Small intestine (tissue), 7 donors: ENCODE data around the gene NDUFB7. TPM values are rescaled to one million over a fixed set of nuclear protein-coding genes. Genes with fewer than 3 reads are reported as not detected.
A peak's percentile ranks its signal among the peaks of the same experiment; 100 is the strongest.

Experiments
- DNase-seq, 2 donors: peaks; one replicate each; pipeline versions ENCODE4 v3.0.0 to v3.0.0-alpha.2; 2013
- FAIRE-seq: peaks from 2 replicates; lab custom pipeline; 2012; peaks lifted over from hg19 to GRCh38; lab: Jason Lieb, UNC
- H3K27ac ChIP-seq, 3 donors: one replicate each; pipeline ENCODE4 v1.5.1; 2013; ENCODE audit warnings: low read length in 2 of 3, mild to moderate bottlenecking in 2 of 3, control low read depth in 1 of 3, inconsistent platforms in 1 of 3, low read depth in 1 of 3, moderate library complexity in 1 of 3
- H3K27me3 ChIP-seq, 3 donors: one replicate each; pipeline ENCODE4 v1.6.1; 2013; ENCODE audit warnings: low read length in 3 of 3, inconsistent platforms in 1 of 3; ENCODE audit not compliant: control insufficient read depth in 3 of 3, insufficient read depth in 3 of 3
- H3K36me3 ChIP-seq, 3 donors: one replicate each; pipeline ENCODE4 v1.6.1; 2013; ENCODE audit warnings: low read length in 3 of 3, inconsistent platforms in 1 of 3, low read depth in 1 of 3, mild to moderate bottlenecking in 1 of 3, moderate library complexity in 1 of 3; ENCODE audit not compliant: control insufficient read depth in 3 of 3, insufficient read depth in 2 of 3
- H3K4me1 ChIP-seq, 3 donors: one replicate each; pipeline ENCODE4 v1.6.1; 2013; ENCODE audit warnings: low read length in 2 of 3, inconsistent platforms in 1 of 3, low read depth in 1 of 3, mild to moderate bottlenecking in 1 of 3, moderate library complexity in 1 of 3; ENCODE audit not compliant: control insufficient read depth in 3 of 3, insufficient read depth in 2 of 3
- H3K4me3 ChIP-seq, 3 donors: one replicate each; pipeline ENCODE4 v1.5.1; 2013; ENCODE audit warnings: low read length in 3 of 3, control low read depth in 1 of 3, inconsistent platforms in 1 of 3, low read depth in 1 of 3, mild to moderate bottlenecking in 1 of 3, moderate library complexity in 1 of 3
- H3K9me3 ChIP-seq, 2 donors: one replicate each; pipeline ENCODE4 v1.6.1; 2013; ENCODE audit warnings: low read depth in 1 of 2, low read length in 1 of 2; ENCODE audit not compliant: control insufficient read depth in 2 of 2, insufficient read depth in 1 of 2
- WGBS, 3 donors: extraction: QIAGEN DNeasy Blood & Tissue Kit; methylation state at CpG; one replicate each; pipeline ENCODE4 v1.1.7; 2013; 5-methylcytosine and 5-hydroxymethylcytosine counted together
- polyA plus RNA-seq, 4 donors: library from polyadenylated mRNA; stranded (reverse) in 3 of 4; unstranded in 1 of 4; fragments of 200-250 nt in 3 of 4; fragments of 120-200 nt in 1 of 4; gene quantifications; one replicate each; pipeline versions ENCODE4 v1.2.1 to v1.2.3, GENCODE V29; 2013
- donor health status: healthy with polysubstance abuse.
- donor health status: control.
- donor health status: control.
- donor health status: Bipolar disorder and iron deficiency.
- donor health status: healthy.

Gene NDUFB7
- polyA plus RNA-seq, 4 donors: 127 to 818 (median 624) TPM

- FAIRE-seq: no peak
- H3K27ac ChIP-seq: no peak overlapping the region
- peaks cover 0 to 4% (median 0%) of the 10 kb centered on the region in 3 donors for H3K4me1 ChIP-seq
- no peak overlapping the region for H3K4me3 ChIP-seq
- DNase-seq: no peak
- peaks cover 0 to 69% (median 10%) of the 10 kb centered on the region in 3 donors for H3K36me3 ChIP-seq
- 76 to 79% (median 77%) methylated on average over 20 to 22 of the region's 22 CpGs for WGBS, 3 donors
- no peaks in the 10 kb centered on the region for H3K9me3 ChIP-seq
- H3K27me3 ChIP-seq: no peaks in the 10 kb centered on the region
Measured at GRCh38 chr19:14561847-14562351, 10.0 kb downstream of the NDUFB7 start.

- H3K4me3 ChIP-seq: no peak overlapping the region
- H3K36me3 ChIP-seq: peaks cover 0 to 65% (median 10%) of the 10 kb centered on the region in 3 donors
- WGBS, 3 donors: 83 to 87% (median 85%) methylated on average over 7 to 8 of the region's 8 CpGs
- DNase-seq: no peak
- no peaks in the 10 kb centered on the region for H3K27me3 ChIP-seq
- peaks cover 0 to 10% (median 0%) of the 10 kb centered on the region in 3 donors for H3K4me1 ChIP-seq
- H3K27ac ChIP-seq: peak overlapping the region in 1 of 3 donors; percentile 28
- no peak for FAIRE-seq
- no peaks in the 10 kb centered on the region for H3K9me3 ChIP-seq
Measured at GRCh38 chr19:14561249-14561648, 10.6 kb downstream of the NDUFB7 start.

- no peak overlapping the region for H3K27ac ChIP-seq
- H3K36me3 ChIP-seq: peaks cover 0 to 63% (median 6%) of the 10 kb centered on the region in 3 donors
- no peak overlapping the region for H3K4me3 ChIP-seq
- H3K27me3 ChIP-seq: no peaks in the 10 kb centered on the region
- DNase-seq: no peak
- no peak for FAIRE-seq
- H3K9me3 ChIP-seq: no peaks in the 10 kb centered on the region
- H3K4me1 ChIP-seq: peaks cover 0 to 10% (median 0%) of the 10 kb centered on the region in 3 donors
- WGBS, 3 donors: 87 to 90% (median 87%) methylated on average over 6 of the region's 6 CpGs
Measured at GRCh38 chr19:14560776-14561108, 11.1 kb downstream of the NDUFB7 start.

- DNase-seq (no peak), FAIRE-seq (no peak)
- H3K27ac ChIP-seq: no peak overlapping the region
- no peaks in the 10 kb centered on the region for H3K9me3 ChIP-seq
- peaks cover 0 to 10% (median 0%) of the 10 kb centered on the region in 3 donors for H3K4me1 ChIP-seq
- H3K36me3 ChIP-seq: peaks cover 0 to 59% (median 6%) of the 10 kb centered on the region in 3 donors
- H3K27me3 ChIP-seq: no peaks in the 10 kb centered on the region
- WGBS, 3 donors: 77 to 87% (median 79%) methylated on average over 28 of the region's 28 CpGs
- H3K4me3 ChIP-seq: no peak overlapping the region
Measured at GRCh38 chr19:14559916-14560775, 11.7 kb downstream of the NDUFB7 start.

- WGBS, 3 donors: 85 to 89% (median 89%) methylated on average over 22 to 23 of the region's 23 CpGs
Measured at GRCh38 chr19:14558370-14559066, 13.3 kb downstream of the NDUFB7 start.

GRCh38 chr19:14556662-14557188, 15.1 kb downstream of the NDUFB7 start:
- DNase-seq (peak; percentile 80 to 88), FAIRE-seq (no peak)
- H3K27me3 ChIP-seq: no peaks in the 10 kb centered on the region
- no peaks in the 10 kb centered on the region for H3K9me3 ChIP-seq
- peaks cover 0 to 37% (median 0%) of the 10 kb centered on the region in 3 donors for H3K4me1 ChIP-seq
- WGBS, 3 donors: 9 to 12% (median 9%) methylated on average over 16 to 18 of the region's 18 CpGs
- H3K4me3 ChIP-seq: no peak overlapping the region
- peaks cover 0 to 52% (median 0%) of the 10 kb centered on the region in 3 donors for H3K36me3 ChIP-seq
- peak overlapping the region in 1 of 3 donors; percentile 38 for H3K27ac ChIP-seq

More at GRCh38 chr19:14558370-14559066, 13.3 kb downstream of the NDUFB7 start:
- DNase-seq (no peak), FAIRE-seq (no peak)
- H3K27ac ChIP-seq: no peak overlapping the region
- no peaks in the 10 kb centered on the region for H3K9me3 ChIP-seq
- no peak overlapping the region for H3K4me3 ChIP-seq
- no peaks in the 10 kb centered on the region for H3K27me3 ChIP-seq
- H3K4me1 ChIP-seq: peaks cover 0 to 21% (median 0%) of the 10 kb centered on the region in 3 donors
- peaks cover 0 to 57% (median 1%) of the 10 kb centered on the region in 3 donors for H3K36me3 ChIP-seq

- Histone ChIP-seq H3K27me3 (no peaks in the 10 kb centered on the region), H3K36me3 (peaks cover 0 to 49% (median 0%) of the 10 kb centered on the region in 3 donors), H3K9me3 (no peaks in the 10 kb centered on the region), H3K4me1 (peaks cover 0 to 43% (median 0%) of the 10 kb centered on the region in 3 donors), H3K4me3 (no peak overlapping the region), H3K27ac (peak overlapping the region in 1 of 3 donors; percentile 38)
- DNase-seq: no peak
- 76 to 82% (median 80%) methylated on average over 12 of the region's 12 CpGs for WGBS, 3 donors
- FAIRE-seq: no peak
Measured at GRCh38 chr19:14555918-14556661, 15.8 kb downstream of the NDUFB7 start.
